ENCODE results near the gene CDC40.

CDC40 gene

DNA sequence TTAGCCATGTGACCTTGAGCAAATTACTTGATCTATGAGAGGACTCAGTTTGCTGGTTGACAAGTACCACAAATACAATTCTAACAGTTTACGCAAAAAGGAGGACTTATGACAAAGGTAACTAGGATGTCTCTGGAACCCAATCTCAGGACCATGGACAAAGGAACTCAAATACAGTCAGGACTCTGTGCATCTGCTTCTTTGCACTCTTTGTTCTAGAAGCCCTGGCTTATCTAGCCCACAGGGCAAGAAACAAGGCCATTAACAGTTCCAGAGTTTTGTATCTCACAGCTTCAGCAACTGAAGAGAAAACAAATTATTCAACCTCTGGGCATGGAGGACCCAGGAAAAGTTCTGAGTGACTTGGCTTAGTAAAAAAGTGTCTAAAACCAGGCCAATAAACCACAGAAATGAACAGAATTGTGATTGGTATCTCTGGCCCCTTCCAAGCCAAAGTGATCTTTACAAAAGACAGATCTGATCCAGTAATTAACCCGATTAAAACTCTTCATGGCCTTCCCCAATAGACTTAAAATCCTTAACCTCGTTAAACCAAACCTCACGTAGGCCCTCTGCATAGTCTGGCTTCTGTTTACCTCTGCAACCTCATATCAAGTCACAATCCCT is 6.6 kb upstream of the CDC40 start:
- peak overlapping the region; percentile 22 for H3K27ac ChIP-seq
- TF ChIP-seq, protein P1, sequence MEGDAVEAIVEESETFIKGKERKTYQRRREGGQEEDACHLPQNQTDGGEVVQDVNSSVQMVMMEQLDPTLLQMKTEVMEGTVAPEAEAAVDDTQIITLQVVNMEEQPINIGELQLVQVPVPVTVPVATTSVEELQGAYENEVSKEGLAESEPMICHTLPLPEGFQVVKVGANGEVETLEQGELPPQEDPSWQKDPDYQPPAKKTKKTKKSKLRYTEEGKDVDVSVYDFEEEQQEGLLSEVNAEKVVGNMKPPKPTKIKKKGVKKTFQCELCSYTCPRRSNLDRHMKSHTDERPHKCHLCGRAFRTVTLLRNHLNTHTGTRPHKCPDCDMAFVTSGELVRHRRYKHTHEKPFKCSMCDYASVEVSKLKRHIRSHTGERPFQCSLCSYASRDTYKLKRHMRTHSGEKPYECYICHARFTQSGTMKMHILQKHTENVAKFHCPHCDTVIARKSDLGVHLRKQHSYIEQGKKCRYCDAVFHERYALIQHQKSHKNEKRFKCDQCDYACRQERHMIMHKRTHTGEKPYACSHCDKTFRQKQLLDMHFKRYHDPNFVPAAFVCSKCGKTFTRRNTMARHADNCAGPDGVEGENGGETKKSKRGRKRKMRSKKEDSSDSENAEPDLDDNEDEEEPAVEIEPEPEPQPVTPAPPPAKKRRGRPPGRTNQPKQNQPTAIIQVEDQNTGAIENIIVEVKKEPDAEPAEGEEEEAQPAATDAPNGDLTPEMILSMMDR (conservative IDR thresholded peaks at IDR 0.05), result no peak

DNA sequence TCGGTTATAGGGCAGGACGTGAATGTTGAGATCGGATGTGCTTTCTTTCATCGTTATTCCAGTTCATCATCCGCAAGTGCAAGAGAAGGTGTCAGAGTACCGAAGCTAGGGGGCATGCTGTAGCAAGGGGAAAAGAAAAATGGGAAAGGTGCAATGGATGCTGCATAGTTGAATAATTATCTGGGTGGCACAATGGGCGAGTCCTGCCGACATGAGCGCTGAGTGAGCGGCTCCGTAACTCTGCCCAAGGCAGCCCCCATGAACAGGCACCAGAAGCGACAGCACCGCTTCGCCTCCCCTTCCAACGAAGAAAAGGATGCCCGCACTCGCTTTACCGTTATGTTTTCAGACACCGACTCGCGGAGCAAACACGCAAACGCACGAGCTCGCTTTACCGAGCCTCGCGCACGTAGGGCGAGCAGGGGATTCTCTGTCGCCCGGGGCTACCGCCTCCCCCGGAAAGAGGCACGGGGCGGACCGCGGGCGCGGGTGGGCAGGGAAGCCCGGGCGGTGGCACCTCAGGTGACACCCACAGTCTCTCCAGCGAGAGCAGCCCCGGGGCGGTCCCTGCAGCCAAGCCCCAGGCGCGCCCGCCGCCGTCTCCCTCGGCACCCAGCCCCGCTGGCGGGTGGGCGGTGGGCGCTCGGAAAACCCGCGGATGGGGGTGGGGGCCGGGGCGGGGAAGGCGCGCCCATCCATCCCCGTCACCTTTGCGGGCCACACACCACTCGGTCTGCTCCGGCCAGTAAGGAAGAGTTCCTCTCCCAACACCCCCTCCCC is 1.4 kb upstream of the CDC40 start:
- H3K27ac ChIP-seq, result peak overlapping the region; percentile 96

GRCh38 chr6:110179406-110180227 is 610 bp upstream of the CDC40 start, which contains the start of gene WASF1:
WASF1 (minus strand) TSS chr6:110179670; CDS start chr6:110127601, 52,069 bp downstream.
- H3K27ac ChIP-seq, result peak within 1 kb of the TSS; percentile 96
- TF ChIP-seq, protein P1 (conservative IDR thresholded peaks at IDR 0.05), result no peak

More for the DNA sequence above, 1.4 kb upstream of the CDC40 start:
- TF ChIP-seq, protein P1 (conservative IDR thresholded peaks at IDR 0.05), result peak; percentile 75

DNA sequence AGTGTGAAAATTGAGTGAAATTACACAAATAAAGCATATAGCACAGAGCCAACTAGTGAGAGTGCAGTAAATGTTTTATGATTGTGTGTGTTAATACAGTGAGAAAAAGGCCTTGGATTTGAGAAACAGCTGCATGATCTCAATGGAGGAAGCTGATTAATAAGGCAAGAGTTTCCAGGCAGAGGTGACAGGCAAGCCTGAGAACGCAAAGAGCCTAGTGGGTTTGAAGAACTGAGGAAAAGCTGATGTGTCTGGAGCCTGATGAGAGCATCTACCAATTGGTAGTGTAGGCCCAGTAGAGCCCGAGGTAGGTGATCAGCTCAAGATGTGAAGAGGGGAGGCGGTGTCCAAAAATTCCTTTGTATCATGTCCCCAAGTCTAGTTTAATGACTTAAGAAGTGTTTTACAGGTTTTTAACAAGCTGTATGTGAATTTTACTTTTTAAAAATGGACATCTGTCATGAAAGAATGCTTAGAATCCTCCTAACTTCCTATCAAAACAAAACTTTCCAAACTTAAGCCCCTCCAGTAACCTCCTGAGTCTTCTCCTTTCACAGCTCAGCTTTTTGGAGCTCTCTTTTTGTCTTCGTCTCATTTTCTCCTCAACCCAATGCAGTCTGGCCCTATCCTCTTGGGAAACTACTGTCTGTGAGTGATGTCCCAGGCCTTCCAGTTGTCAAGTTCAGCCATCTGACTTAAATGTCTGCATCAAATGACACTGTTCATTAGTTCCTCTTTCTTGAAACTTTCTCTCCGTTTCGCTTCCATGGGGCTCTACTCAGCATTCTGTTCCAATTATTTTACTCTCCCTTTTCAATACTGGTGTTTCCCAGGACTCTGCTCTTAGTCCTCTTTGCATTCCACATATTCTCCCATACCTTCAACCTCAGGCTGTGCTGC is 1.2 kb downstream of the CDC40 start:
- peak overlapping the region; percentile 96 for H3K27ac ChIP-seq
- TF ChIP-seq, protein P1 (conservative IDR thresholded peaks at IDR 0.05), result no peak

GRCh38 chr6:110183292-110183885 is 3.2 kb downstream of the CDC40 start:
- no peak overlapping the region for H3K27ac ChIP-seq
- TF ChIP-seq, protein P1 (conservative IDR thresholded peaks at IDR 0.05), result no peak

DNA sequence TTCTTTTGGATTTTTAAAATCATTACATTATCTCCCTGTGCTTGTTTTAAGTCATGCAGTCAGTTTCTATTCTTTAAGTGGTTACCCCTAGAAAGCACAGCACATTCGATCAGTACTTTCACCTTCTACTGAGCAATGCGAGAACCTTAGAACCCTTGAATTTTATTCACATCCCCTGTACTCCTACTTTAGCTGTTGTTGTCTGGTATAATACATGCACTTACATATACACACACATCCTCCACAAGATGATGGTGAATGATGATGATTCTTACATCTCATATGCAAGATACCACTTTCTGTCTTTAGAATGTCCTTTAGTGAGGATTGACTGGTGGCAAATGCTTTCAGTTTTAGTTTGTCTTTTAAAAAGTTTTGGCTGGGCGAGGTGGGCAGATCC is 5.7 kb downstream of the CDC40 start:
- no peak overlapping the region for H3K27ac ChIP-seq
- TF ChIP-seq, protein P1 (conservative IDR thresholded peaks at IDR 0.05), result no peak
